Neuronal stem cell (in vitro differentiated cells): ENCODE measurements around the gene MYL6B.

Experiments
- DNase-seq: peaks from one replicate; pipeline ENCODE4 v3.0.0-alpha.2; 2013; ENCODE audit warnings: low spot score
- H2AFZ ChIP-seq: one replicate; pipeline ENCODE4 v1.6.1; 2013; ENCODE audit warnings: mild to moderate bottlenecking, low read length, inconsistent platforms
- H2AK5ac ChIP-seq: 2 replicates; pipeline ENCODE4 v1.6.1; 2013; ENCODE audit warnings: low read depth, mild to moderate bottlenecking, inconsistent platforms, low read length, moderate library complexity, mixed read lengths
- H2BK120ac ChIP-seq: 2 replicates; pipeline ENCODE4 v1.6.1; 2013; ENCODE audit warnings: low read depth, mild to moderate bottlenecking, inconsistent platforms, low read length, moderate library complexity, mixed read lengths
- H2BK12ac ChIP-seq: one replicate; pipeline ENCODE4 v1.6.1; 2013; ENCODE audit warnings: low read length, inconsistent platforms
- H2BK15ac ChIP-seq: 2 replicates; pipeline ENCODE4 v1.6.1; 2013; ENCODE audit warnings: mild to moderate bottlenecking, low read length, inconsistent platforms, mixed read lengths
- H2BK5ac ChIP-seq: one replicate; pipeline ENCODE4 v1.6.1; 2013; ENCODE audit warnings: inconsistent platforms, mild to moderate bottlenecking, low read length, moderate library complexity
- H3K14ac ChIP-seq: one replicate; pipeline ENCODE4 v1.6.1; 2013; ENCODE audit warnings: low read length, inconsistent platforms
- H3K18ac ChIP-seq: 2 replicates; pipeline ENCODE4 v1.6.1; 2013; ENCODE audit warnings: low read length, inconsistent platforms
- H3K23ac ChIP-seq: 2 replicates; pipeline ENCODE4 v1.6.1; 2013; ENCODE audit warnings: low read depth, mild to moderate bottlenecking, mixed read lengths, low read length, inconsistent platforms; ENCODE audit not compliant: poor library complexity
- H3K27ac ChIP-seq: replicated peaks from 3 replicates; pipeline ENCODE4 v1.5.1; 2013; ENCODE audit warnings: low read length, inconsistent platforms
- H3K27me3 ChIP-seq, 3 experiments: 2 replicates each; pipeline ENCODE4 v1.6.1; 2013; ENCODE audit warnings: low read length in 3 of 3, mild to moderate bottlenecking in 2 of 3, inconsistent platforms in 1 of 3, low read depth in 1 of 3, mixed read lengths in 1 of 3, moderate library complexity in 1 of 3; ENCODE audit not compliant: control insufficient read depth in 3 of 3, insufficient read depth in 3 of 3
- H3K36me3 ChIP-seq, 2 donors: replicated peaks in 1 of 2; 2 replicates each; pipeline ENCODE4 v1.6.1; 2013; ENCODE audit warnings: low read length in 2 of 2; ENCODE audit not compliant: control insufficient read depth in 2 of 2, insufficient read depth in 2 of 2
- H3K4ac ChIP-seq: 2 replicates; pipeline ENCODE4 v1.6.1; 2013; ENCODE audit warnings: inconsistent platforms, mild to moderate bottlenecking, low read length, moderate library complexity
- H3K4me1 ChIP-seq, 2 donors: 1 replicate in 1 of 2; 2 replicates in 1 of 2; pipeline ENCODE4 v1.6.1; 2013; ENCODE audit warnings: low read length in 2 of 2, low read depth in 1 of 2; ENCODE audit not compliant: control insufficient read depth in 2 of 2, insufficient read depth in 1 of 2
- H3K4me2 ChIP-seq: one replicate; pipeline ENCODE4 v1.6.1; 2013; ENCODE audit warnings: mild to moderate bottlenecking, low read length, inconsistent platforms; ENCODE audit not compliant: insufficient read depth, poor library complexity, severe bottlenecking
- H3K4me3 ChIP-seq, 2 donors: 2 replicates each; pipeline ENCODE4 v1.5.1; 2013; ENCODE audit warnings: low read length in 2 of 2, mild to moderate bottlenecking in 2 of 2, inconsistent platforms in 1 of 2, moderate library complexity in 1 of 2
- H3K79me1 ChIP-seq: one replicate; pipeline ENCODE4 v1.6.1; 2013; ENCODE audit warnings: low read depth, mild to moderate bottlenecking, inconsistent platforms, low read length, moderate library complexity
- H3K9ac ChIP-seq: one replicate; pipeline ENCODE4 v1.6.1; 2013; ENCODE audit warnings: mild to moderate bottlenecking, low read depth, low read length, inconsistent platforms; ENCODE audit not compliant: poor library complexity
- H3K9me3 ChIP-seq, 2 donors: replicated peaks in 1 of 2; 2 replicates each; pipeline versions ENCODE3 to v1.6.1; 2013; ENCODE audit warnings: low read length in 2 of 2, mild to moderate bottlenecking in 2 of 2, inconsistent platforms in 1 of 2, low read depth in 1 of 2, mixed read lengths in 1 of 2, moderate library complexity in 1 of 2; ENCODE audit not compliant: control insufficient read depth in 2 of 2, insufficient read depth in 1 of 2
- H4K8ac ChIP-seq: one replicate; pipeline ENCODE4 v1.6.1; 2013; ENCODE audit warnings: low read depth, mild to moderate bottlenecking, inconsistent platforms, low read length, moderate library complexity
- H4K91ac ChIP-seq: one replicate; pipeline ENCODE4 v1.6.1; 2013; ENCODE audit warnings: low read length, low read depth, mild to moderate bottlenecking, inconsistent platforms; ENCODE audit not compliant: poor library complexity
- WGBS, 2 donors: extraction: QIAGEN DNeasy Blood & Tissue Kit; methylation state at CpG; one replicate each; pipeline ENCODE4 v1.1.7; 2013; ENCODE audit warnings: missing lambda C conversion rate in 2 of 2, mixed read lengths in 1 of 2; ENCODE audit not compliant: insufficient read length in 2 of 2, insufficient replicate concordance in 1 of 2; ENCODE audit errors: extremely low coverage in 2 of 2; 5-methylcytosine and 5-hydroxymethylcytosine counted together

The MYL6B gene

GRCh38 chr12:56188131-56188777, 35.9 kb downstream of the MYL6B start:
- DNase-seq, result peak; percentile 8

GRCh38 chr12:56188778-56189098, 36.4 kb downstream of the MYL6B start:
- no CpG with 5 or more reads among the region's 17 CpGs for WGBS, 2 donors
- peak overlapping the region; percentile 87 for H3K9ac ChIP-seq
- H3K79me1 ChIP-seq, result no peaks in the 10 kb centered on the region
- peak overlapping the region; percentile 40 for H2AK5ac ChIP-seq
- H2BK120ac ChIP-seq, result no peak overlapping the region
- peak overlapping the region; percentile 79 for H3K4me2 ChIP-seq
- no peaks in the 10 kb centered on the region for H3K9me3 ChIP-seq
- H3K4me3 ChIP-seq, result peak overlapping the region; percentile 76 to 83
- H2BK12ac ChIP-seq, result no peak overlapping the region
- H3K14ac ChIP-seq, result peak overlapping the region; percentile 25
- peak overlapping the region; percentile 45 for H2BK15ac ChIP-seq
- H2AFZ ChIP-seq, result peak overlapping the region; percentile 91
- no peaks in the 10 kb centered on the region for H3K27me3 ChIP-seq
- peak overlapping the region; percentile 78 for H2BK5ac ChIP-seq
- H3K4ac ChIP-seq, result no peak overlapping the region
- no peak overlapping the region for H4K8ac ChIP-seq
- H3K36me3 ChIP-seq, result peaks cover 18 to 41% of the 10 kb centered on the region in 2 donors
- no peak overlapping the region for H4K91ac ChIP-seq
- peak overlapping the region; percentile 76 for H3K18ac ChIP-seq
- peaks cover 7 to 9% of the 10 kb centered on the region in 2 donors for H3K4me1 ChIP-seq
- DNase-seq, result peak; percentile 8
- H3K27ac ChIP-seq, result peak overlapping the region; percentile 69
- H3K23ac ChIP-seq, result no peak overlapping the region

More at GRCh38 chr12:56188131-56188777, 35.9 kb downstream of the MYL6B start:
- Histone ChIP-seq H4K8ac (no peak overlapping the region), H4K91ac (no peak overlapping the region), H3K4me3 (peak overlapping the region; percentile 76 to 83), H3K4me1 (peaks cover 7 to 9% of the 10 kb centered on the region in 2 donors), H2AK5ac (peak overlapping the region; percentile 40), H3K23ac (no peak overlapping the region), H3K27me3 (no peaks in the 10 kb centered on the region), H3K27ac (peak overlapping the region; percentile 69), H3K79me1 (no peaks in the 10 kb centered on the region), H2BK120ac (no peak overlapping the region), H3K14ac (peak overlapping the region; percentile 25), H3K4ac (no peak overlapping the region), H2AFZ (peak overlapping the region; percentile 91), H2BK15ac (no peak overlapping the region), H3K18ac (peak overlapping the region; percentile 76), H2BK12ac (no peak overlapping the region), H3K9ac (peak overlapping the region; percentile 87), H3K4me2 (peak overlapping the region; percentile 79), H3K36me3 (peaks cover 21 to 46% of the 10 kb centered on the region in 2 donors), H2BK5ac (peak overlapping the region; percentile 78), H3K9me3 (no peaks in the 10 kb centered on the region)
- no CpG with 5 or more reads among the region's 10 CpGs for WGBS, 2 donors

GRCh38 chr12:56189099-56189917, 36.9 kb downstream of the MYL6B start, which contains the start of gene SMARCC2:
TSS of gene SMARCC2 (minus strand) at chr12:56189483. CDS start at chr12:56189461, 22 bp downstream.
- H2BK5ac ChIP-seq, result peak within 1 kb of the TSS; percentile 96
- H3K18ac ChIP-seq, result peak within 1 kb of the TSS; percentile 99
- H2BK15ac ChIP-seq, result peak within 1 kb of the TSS; percentile 56
- H3K9me3 ChIP-seq, result no peaks in the 10 kb centered on the region
- peak within 1 kb of the TSS; percentile 91 for H2AFZ ChIP-seq
- peak; percentile 87 for DNase-seq
- H3K23ac ChIP-seq, result peak within 1 kb of the TSS; percentile 81
- H3K4me3 ChIP-seq, result peak within 1 kb of the TSS; percentile 76 to 93
- H2AK5ac ChIP-seq, result peak within 1 kb of the TSS; percentile 40
- H3K79me1 ChIP-seq, result no peaks in the 10 kb centered on the region
- H3K4me1 ChIP-seq, result peaks cover 7 to 9% of the 10 kb centered on the region in 2 donors
- no peak within 1 kb of the TSS for H2BK12ac ChIP-seq
- no CpG with 5 or more reads among the region's 93 CpGs for WGBS, 2 donors
- no peak within 1 kb of the TSS for H2BK120ac ChIP-seq
- no peak within 1 kb of the TSS for H4K91ac ChIP-seq
- H3K4me2 ChIP-seq, result peak within 1 kb of the TSS; percentile 79
- peak within 1 kb of the TSS; percentile 97 for H3K9ac ChIP-seq
- H3K14ac ChIP-seq, result peak within 1 kb of the TSS; percentile 25
- peak within 1 kb of the TSS; percentile 78 for H3K4ac ChIP-seq
- peak within 1 kb of the TSS; percentile 87 for H3K27ac ChIP-seq
- H3K36me3 ChIP-seq, result peaks cover 14 to 35% of the 10 kb centered on the region in 2 donors
- no peaks in the 10 kb centered on the region for H3K27me3 ChIP-seq
- H4K8ac ChIP-seq, result no peak within 1 kb of the TSS
